ENCODE data around the gene LRRC4B.
"Not testable (repeated sequence)": the region's sequence is repeated elsewhere in the genome, so short reads cannot be mapped to it uniquely, and the experiment has no call there.

The LRRC4B gene

GRCh38 chr19:50551715-50552187, 16.5 kb downstream of the LRRC4B start:
- DNase-seq: no peak

- no peak for DNase-seq
These were observed 17.1 kb downstream of the LRRC4B start for GRCh38 chr19:50551034-50551714.

- no peak for DNase-seq
These were observed 17.7 kb downstream of the LRRC4B start for GRCh38 chr19:50550594-50550966.

GRCh38 chr19:50549927-50550593, 18.2 kb downstream of the LRRC4B start:
- no peak for DNase-seq

- no peak for DNase-seq
These were observed 18.9 kb downstream of the LRRC4B start for GRCh38 chr19:50549059-50549926.

- DNase-seq: no peak
These were observed 19.8 kb downstream of the LRRC4B start for GRCh38 chr19:50548191-50549058.

- DNase-seq: no peak
These were observed 20.6 kb downstream of the LRRC4B start for GRCh38 chr19:50547385-50548190.

- DNase-seq: no peak
These were observed 21.6 kb downstream of the LRRC4B start for GRCh38 chr19:50546527-50547221.

- no peak for DNase-seq
These were observed 25.3 kb downstream of the LRRC4B start for GRCh38 chr19:50542943-50543342.

GRCh38 chr19:50537769-50538230, 30.4 kb downstream of the LRRC4B start:
- DNase-seq: peak; percentile 17

GRCh38 chr19:50537306-50537685, 30.9 kb downstream of the LRRC4B start:
- no peak for DNase-seq

- DNase-seq: no peak
These were observed 31.5 kb downstream of the LRRC4B start for GRCh38 chr19:50536662-50537305.

GRCh38 chr19:50535672-50536187, 32.5 kb downstream of the LRRC4B start:
- no peak for DNase-seq

- DNase-seq: no peak
These were observed 33.8 kb downstream of the LRRC4B start for GRCh38 chr19:50534478-50534877.

GRCh38 chr19:50532952-50533351, 35.3 kb downstream of the LRRC4B start:
- no peak for DNase-seq

- no peak for DNase-seq
These were observed 37.0 kb downstream of the LRRC4B start for GRCh38 chr19:50531171-50531612.

- DNase-seq: not testable (repeated sequence)
These were observed 40.2 kb downstream of the LRRC4B start for GRCh38 chr19:50528052-50528451.

GRCh38 chr19:50522881-50523280, 45.4 kb downstream of the LRRC4B start:
- no peak for DNase-seq

- no peak for DNase-seq
These were observed 47.3 kb downstream of the LRRC4B start for GRCh38 chr19:50520822-50521465.
